ENCODE data around the gene LRRC63.

The LRRC63 gene

GRCh38 chr13:46171217-46171616 is 40.5 kb upstream of the LRRC63 start:
- no peaks in the 10 kb centered on the region for H3K36me3 ChIP-seq
- no peak overlapping the region for H3K4me3 ChIP-seq (ENCODE audit: low read depth, low read length)

GRCh38 chr13:46171739-46172138 is 40.0 kb upstream of the LRRC63 start:
- no peak for TF ChIP-seq CTCF (IDR thresholded peaks at IDR 0.05; ENCODE audit: low read depth, low read length)
- DNase-seq: no peak
- no peaks in the 10 kb centered on the region for H3K36me3 ChIP-seq

More at GRCh38 chr13:46171217-46171616, 40.5 kb upstream of the LRRC63 start:
- Histone ChIP-seq H3K27ac (no peak overlapping the region), H3K9me3 (ENCODE audit: severe bottlenecking) (no peaks in the 10 kb centered on the region), H3K27me3 (ENCODE audit: insufficient read depth, low read depth, severe bottlenecking) (no peaks in the 10 kb centered on the region)
- no peak for TF ChIP-seq CTCF (IDR thresholded peaks at IDR 0.05; ENCODE audit: low read depth, low read length)
- no peak for DNase-seq

GRCh38 chr13:46172531-46172991 is 39.2 kb upstream of the LRRC63 start:
- no peak for TF ChIP-seq CTCF (IDR thresholded peaks at IDR 0.05; ENCODE audit: low read depth, low read length)
- Histone ChIP-seq H3K27me3 (ENCODE audit: insufficient read depth, low read depth, severe bottlenecking) (no peaks in the 10 kb centered on the region), H3K9me3 (ENCODE audit: severe bottlenecking) (no peaks in the 10 kb centered on the region), H3K36me3 (no peaks in the 10 kb centered on the region), H3K27ac (no peak overlapping the region), H3K4me3 (ENCODE audit: low read depth, low read length) (no peak overlapping the region)
- no peak for DNase-seq

More at GRCh38 chr13:46171739-46172138, 40.0 kb upstream of the LRRC63 start:
- H3K4me3 ChIP-seq (ENCODE audit: low read depth, low read length): no peak overlapping the region
- H3K27me3 ChIP-seq (ENCODE audit: insufficient read depth, low read depth, severe bottlenecking): no peaks in the 10 kb centered on the region
- H3K27ac ChIP-seq: no peak overlapping the region
- no peaks in the 10 kb centered on the region for H3K9me3 ChIP-seq (ENCODE audit: severe bottlenecking)

- Histone ChIP-seq H3K27ac (no peak overlapping the region), H3K4me3 (ENCODE audit: low read depth, low read length) (no peak overlapping the region), H3K36me3 (no peaks in the 10 kb centered on the region), H3K9me3 (ENCODE audit: severe bottlenecking) (no peaks in the 10 kb centered on the region), H3K27me3 (ENCODE audit: insufficient read depth, low read depth, severe bottlenecking) (no peaks in the 10 kb centered on the region)
- no peak for TF ChIP-seq CTCF (IDR thresholded peaks at IDR 0.05; ENCODE audit: low read depth, low read length)
- no peak for DNase-seq
Measured at GRCh38 chr13:46173656-46174055, 38.1 kb upstream of the LRRC63 start.

GRCh38 chr13:46176756-46177155 is 35.0 kb upstream of the LRRC63 start:
- no peak overlapping the region for H3K4me3 ChIP-seq (ENCODE audit: low read depth, low read length)
- no peak for TF ChIP-seq CTCF (IDR thresholded peaks at IDR 0.05; ENCODE audit: low read depth, low read length)
- H3K9me3 ChIP-seq (ENCODE audit: severe bottlenecking): no peaks in the 10 kb centered on the region
- no peaks in the 10 kb centered on the region for H3K36me3 ChIP-seq
- H3K27ac ChIP-seq: no peak overlapping the region
- DNase-seq: no peak
- no peaks in the 10 kb centered on the region for H3K27me3 ChIP-seq (ENCODE audit: insufficient read depth, low read depth, severe bottlenecking)

- H3K27ac ChIP-seq: no peak overlapping the region
- H3K4me3 ChIP-seq (ENCODE audit: low read depth, low read length): no peak overlapping the region
- H3K36me3 ChIP-seq: no peaks in the 10 kb centered on the region
- H3K9me3 ChIP-seq (ENCODE audit: severe bottlenecking): no peaks in the 10 kb centered on the region
- no peak for DNase-seq
- no peaks in the 10 kb centered on the region for H3K27me3 ChIP-seq (ENCODE audit: insufficient read depth, low read depth, severe bottlenecking)
- no peak for TF ChIP-seq CTCF (IDR thresholded peaks at IDR 0.05; ENCODE audit: low read depth, low read length)
Measured at GRCh38 chr13:46178143-46178542, 33.6 kb upstream of the LRRC63 start.
